HG03571 (cell line): ENCODE results near the gene MOK.

Experiments used
- ATAC-seq: cut with Tn5 transposase; IDR thresholded peaks from one replicate; pipeline ENCODE4 v1.9.1; 2021; ENCODE audit not compliant: unreplicated experiment

The MOK gene

DNA sequence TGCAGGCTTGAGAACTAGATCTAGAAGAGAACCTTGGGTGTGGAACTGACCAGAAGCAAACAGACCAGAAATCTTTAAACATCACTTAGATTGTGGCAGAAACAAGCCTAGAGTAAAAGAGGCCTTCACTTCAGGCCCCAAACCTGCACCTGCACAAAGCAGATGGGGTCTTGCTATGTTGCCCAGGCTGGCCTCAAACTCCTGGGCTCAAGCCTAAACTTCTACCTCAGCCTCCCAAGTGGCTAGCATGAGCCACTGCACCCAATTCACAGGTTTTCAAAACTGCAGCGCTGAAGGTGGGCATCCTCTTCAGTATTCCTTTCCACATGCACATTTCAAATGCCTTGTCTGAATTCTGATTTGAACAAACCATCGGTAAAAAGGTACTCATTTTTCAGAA, 19.9 kb downstream of the MOK start:
- no peak for ATAC-seq

DNA sequence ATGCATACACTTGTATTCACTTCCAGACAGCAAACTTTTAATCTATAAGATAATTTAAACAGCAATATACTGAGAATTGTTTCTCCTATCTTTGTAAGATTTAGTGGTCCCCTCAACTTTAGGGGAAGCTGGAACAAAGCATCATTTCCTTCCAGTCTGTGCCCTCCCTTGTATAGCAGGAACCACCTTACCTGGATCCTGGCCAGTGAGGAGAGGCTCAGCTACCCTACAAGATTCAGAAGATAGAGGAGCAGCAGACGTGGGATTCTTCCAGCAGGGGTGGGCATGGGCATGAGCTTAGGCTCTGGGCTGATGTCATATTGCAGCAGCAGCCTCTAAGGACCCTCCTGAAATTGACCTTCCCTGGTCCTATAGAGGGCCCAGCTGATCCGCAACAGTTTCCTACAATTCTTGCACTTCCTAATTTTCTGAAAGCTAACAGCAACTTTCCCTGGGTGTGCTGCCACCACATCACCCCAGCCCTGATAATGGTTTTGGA, 21.3 kb downstream of the MOK start:
- no peak for ATAC-seq

DNA sequence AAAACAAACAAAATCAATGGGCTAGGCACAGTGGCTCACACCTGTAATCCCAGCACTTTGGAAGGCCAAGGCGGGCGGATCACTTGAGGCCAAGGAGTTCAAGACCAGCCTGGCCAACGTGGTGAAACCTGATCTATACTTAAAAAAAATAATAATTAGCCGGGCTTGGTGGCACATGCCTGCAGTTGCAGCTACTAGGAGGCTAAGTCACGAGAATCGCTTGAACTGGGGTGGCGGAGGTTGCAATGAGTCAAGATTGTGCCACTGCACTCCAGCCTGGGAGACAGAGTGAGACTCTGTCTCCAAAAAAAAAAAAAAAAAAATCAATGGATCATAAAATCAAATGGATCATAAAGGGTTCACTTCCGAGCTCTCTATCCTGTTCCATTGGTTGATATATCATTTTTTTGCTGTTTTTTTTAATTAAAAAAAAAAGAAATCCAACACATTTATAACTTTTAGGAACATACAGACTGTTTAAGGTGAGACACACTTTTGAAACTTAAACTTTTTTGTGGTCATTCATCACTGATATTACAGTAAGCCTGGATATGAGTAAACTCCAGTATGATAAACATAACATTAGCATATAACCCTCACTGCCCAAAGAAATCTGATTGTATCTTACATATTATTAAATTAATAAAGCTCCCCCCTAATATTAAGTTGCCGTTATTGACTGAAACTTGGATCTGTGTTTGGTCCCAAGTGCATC, 22.1 kb downstream of the MOK start:
- no peak for ATAC-seq

DNA sequence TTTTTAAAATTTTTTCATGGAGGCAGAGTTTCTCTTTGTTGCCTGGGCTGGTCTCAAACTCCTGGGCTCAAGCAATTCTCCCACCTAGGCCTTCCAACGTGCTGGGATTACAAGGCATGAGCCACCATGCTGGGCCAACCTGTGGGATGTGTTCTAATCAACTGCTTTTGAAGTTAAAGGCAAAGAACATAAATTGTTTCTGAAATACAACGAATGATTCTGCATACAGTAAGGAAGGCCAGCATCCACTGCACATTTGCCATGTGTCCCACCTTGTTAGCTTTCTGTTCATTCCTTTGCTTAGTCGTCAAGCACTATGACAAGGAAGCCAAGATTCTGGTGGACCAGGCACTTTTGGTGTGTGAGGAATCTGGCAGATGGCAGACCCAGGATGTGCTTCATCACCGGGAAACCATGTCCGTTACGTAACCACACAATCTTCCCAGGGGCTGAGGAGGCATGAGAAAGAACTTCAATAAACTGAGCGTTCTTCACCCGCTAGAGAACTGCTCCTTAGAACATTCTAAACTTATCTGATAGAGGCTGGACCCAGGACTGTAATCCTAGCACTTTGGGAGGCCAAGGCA, 24.5 kb downstream of the MOK start:
- ATAC-seq = no peak

DNA sequence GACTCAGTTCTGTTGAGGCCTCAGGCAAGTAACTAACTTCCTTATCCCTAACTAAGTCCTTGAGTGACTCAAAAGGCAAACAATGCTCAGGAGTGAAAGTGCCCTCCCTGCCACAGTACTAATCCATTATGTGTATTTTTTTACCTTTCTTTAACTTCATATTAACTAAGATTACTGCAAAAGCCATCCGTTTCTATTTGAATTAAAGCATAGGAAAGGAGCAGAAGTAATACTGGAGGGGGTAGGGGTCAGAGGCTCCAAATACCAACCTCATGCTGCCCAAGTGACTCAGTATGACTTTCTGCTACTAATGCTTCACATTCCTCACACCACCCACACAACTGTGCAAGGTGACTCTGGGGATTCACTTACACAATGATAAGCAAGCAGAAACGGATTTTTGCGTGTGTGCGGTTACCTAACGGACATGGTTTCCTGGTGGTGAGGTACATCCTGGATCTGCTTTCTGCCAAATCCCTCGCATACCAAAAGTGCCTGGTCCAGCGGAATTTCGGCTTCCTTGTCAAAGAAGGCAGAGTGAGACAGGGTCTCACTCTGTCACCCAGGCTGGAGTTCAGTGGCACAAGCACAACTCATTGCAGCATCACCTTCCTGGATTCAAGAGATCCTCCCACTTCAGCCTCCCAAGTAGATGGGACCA, 25.1 kb downstream of the MOK start:
- no peak for ATAC-seq

DNA sequence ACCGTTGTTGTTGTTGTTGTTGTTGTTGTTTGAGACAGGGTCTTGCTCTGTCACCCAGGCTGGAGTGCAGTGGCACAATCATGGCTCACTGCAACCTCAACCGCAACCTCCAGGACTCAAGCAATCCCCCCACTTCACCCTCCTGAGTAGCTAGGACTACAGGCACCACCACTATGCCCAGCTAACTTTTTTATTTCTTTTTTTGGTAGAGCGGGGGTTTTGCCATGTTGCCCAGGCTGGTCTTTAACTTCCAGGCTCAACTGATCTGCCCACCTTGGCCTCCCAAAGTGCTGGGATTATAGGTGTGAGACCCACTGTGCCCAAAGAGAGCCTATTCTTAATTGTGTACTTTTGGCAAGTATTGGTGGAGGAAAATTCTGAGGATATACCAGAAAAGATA, 25.7 kb downstream of the MOK start:
- no peak for ATAC-seq

DNA sequence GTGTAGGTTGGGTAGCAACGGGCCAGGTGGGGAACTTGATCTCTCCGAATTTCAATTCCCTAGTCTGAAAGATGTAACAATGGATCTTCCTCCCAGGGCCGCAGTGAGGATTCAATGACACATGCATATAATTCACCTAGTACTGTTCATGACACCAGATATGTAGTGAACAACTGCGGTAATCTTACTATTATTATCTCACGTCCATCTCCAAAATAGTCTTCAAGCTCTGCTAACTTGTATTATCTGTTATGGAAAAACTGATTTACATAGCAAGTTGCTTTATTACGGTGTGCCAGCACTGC, 26.4 kb downstream of the MOK start:
- no peak for ATAC-seq

DNA sequence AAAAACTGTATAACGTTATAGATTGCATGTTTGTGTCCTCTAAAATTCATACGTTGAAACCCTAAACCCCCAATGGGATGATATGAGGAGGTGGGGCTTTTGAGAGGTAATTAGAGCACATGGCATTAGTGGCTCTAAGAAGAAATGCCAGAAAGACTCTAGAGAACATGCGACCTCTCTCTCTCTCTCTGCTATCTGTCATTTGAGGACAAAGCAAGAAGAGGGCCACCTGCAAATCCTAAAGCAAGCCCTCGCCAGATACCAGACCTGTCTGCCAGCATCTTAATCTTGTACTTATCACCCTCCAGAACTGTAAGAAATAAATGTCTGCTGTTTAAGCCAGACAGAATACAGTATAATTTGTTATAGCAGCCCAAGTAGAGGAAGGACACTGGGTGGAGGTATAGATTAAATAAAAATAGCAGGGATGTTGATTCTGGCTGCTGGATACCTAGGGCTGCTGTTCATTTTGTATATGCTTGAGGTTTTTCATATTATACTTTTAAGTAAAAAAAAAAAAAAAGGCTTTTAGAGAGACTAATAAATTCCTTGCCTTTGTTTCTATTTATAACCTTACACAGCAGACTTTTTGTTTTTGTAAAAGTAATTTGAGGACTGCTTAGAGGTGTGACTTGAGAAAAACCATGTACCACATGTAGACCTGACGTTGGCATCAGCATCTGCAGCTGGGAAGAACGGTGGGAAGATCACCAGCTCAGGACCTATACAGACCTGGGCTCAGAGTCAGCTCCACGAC, 26.9 kb downstream of the MOK start:
- no peak for ATAC-seq

DNA sequence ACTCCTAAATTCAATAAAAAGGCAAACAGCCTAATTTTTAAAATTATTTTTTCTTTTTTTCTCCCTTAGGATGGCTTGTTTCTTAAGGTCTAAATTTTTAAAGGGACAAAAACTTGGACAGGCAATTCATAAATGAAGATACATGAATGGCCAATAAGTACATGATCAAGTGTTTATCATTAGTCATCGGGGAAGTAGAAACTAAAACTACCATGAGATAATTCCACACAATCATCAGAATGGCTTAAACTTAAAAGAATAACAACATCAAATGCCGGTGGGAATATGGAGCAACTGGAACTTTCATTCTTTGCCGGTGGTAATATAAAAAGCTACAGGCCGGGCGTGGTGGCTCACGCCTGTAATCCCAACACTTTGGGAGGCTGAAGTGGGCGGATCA, 29.1 kb downstream of the MOK start:
- no peak for ATAC-seq

DNA sequence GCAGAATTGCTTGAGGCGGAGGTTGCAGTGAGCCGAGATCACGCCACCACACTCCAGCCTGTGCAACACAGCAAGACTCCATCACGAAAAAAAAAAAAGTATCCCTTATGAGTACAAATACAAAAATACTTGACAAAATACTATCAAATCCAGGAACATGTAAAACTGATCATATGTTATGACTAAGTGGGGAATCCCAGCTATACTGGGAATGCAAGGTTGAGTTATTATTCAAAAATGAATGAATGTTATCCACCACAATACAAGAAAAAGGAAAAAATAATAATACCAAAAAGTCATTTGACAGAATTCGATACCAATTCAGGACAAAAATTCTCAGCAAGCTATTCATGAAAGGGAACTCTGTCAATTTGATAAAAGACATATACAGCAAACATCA, 32.6 kb downstream of the MOK start:
- no peak for ATAC-seq

DNA sequence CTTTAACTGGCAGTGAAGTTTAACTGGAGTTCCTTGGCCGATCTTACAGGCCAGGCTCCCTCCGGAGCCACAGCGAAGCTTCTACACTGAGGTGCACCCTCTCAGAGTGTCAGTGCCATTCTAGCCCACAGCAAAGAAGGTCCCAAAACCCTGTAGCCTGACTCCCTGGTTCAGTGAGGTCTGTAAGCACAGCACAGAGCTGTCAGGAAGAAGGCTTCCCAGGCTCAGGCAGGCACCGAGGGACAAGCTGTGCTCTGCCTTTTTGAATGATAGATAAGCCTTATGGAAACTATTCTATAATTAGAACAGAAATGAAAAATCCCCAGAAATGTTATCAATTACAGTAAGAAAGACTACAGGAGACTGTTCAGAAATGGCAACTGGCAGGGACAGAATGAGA, 40.2 kb downstream of the MOK start:
- no peak for ATAC-seq

DNA sequence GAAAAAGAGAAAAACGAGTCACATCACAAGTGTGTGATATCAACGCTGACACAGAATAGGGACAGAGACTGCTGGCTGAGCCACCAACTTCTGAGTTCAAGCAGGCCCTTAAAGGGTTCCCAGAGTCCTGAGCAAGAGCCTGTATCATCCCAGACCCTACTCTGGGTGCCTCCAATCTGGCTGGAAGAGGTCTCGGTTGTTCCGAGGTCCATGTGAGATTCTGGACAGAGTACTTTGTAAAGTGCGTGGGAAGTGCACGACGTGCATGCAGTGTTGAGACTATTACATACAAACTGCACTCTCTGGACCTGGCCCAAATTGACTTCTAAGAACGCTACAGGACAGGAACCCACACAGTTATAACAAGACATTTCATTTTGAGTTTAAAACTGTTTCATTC, 40.6 kb downstream of the MOK start:
- ATAC-seq = no peak

DNA sequence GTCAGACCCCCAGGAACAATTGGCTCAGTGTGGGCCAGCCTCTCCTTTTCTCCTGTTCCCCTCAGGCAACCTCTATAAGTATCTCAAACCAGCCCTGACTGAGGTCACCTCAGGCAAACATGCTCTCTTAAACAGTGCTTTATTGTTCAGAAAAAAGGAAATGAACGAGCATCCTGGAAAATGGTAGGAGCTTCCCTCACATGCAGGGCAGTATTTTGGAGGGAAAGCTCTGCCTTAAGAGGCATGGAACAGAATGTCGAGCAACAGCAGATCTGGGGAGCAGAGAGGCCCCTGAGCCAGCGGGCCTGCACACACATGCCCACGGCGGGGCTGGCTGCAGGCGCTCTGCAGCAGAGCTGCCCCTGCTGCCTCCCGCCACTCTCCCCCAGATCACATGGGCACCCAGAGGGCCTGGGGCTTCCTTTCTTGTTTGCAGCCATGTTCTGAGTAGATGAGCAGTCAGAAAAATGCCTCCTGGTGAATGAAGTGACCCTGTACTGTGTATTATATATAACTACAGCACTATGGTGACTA, 42.0 kb downstream of the MOK start:
- ATAC-seq = no peak

DNA sequence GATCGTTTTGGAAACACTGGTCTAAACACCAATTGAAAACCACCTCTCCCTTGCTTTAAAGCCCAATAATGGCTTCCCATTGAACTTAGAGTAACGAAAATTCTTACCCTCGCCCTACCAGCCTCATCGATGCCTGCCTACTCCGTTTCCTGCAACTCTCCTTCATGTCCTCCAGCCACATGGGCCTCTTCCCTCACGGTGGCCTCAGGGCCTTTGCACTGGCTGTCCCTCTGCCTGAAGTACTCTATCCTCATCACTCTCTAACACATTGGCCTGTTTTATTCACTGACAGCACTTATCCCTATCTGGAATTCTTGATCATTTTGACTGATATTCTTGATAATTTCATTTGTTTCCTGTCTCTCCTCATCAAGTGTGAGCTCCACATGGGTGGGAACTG, 46.8 kb downstream of the MOK start:
- ATAC-seq = no peak

DNA sequence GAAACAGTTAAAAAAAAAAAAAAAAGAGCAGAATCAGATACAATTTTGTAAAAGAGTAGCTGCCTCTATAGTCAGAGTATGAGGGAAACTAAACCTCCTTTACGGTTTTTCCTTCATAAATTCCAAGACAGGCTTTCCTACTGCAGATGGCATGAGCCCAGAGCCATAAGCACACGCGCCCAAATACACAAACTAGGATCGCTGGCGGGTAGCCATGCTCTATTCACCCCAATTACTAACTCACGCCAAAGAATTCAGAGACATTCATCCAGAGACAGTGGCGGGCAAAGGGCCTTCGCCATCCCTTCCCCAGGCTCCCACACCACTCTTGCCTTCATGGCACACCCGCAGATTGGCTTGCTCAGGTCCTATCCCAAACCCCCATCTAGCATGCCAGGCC, 48.2 kb downstream of the MOK start:
- no peak for ATAC-seq

DNA sequence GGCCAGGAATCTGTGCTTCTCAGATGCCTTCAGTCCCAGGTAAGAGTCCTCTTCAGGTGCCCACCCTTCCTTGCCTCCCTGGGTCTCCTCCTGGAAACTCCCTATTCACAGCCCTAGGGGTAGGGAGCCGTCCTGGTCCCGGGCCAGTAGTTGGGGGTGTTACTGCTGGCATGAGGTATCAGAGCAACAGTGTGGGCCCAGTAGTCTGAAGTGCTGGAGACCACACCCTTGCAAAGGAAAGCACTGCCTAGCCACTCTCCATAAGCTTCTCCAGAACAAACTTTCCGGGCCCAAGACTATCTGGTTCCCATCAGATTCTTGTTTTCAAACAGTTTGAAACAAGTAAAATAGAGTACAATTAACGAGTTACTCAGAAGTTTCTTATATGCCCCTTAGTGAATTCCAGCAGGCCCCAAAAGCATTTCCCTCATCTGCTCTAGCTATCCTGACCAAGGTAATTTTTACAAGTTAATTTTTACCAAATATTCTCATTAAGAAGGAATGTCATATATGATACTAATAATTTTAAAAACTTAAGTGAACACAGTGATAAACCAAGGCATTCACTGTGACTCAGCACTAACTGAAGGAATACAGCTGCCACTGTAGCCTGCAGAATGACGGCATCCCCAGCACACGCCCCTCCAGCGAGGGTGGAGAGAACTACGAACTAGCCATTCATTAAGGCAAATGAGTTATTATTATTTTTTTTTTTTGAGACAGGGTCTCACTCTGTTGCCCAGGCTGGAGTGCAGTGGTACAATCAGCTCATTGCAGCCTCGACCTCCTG, 49.4 kb downstream of the MOK start:
- ATAC-seq = no peak

DNA sequence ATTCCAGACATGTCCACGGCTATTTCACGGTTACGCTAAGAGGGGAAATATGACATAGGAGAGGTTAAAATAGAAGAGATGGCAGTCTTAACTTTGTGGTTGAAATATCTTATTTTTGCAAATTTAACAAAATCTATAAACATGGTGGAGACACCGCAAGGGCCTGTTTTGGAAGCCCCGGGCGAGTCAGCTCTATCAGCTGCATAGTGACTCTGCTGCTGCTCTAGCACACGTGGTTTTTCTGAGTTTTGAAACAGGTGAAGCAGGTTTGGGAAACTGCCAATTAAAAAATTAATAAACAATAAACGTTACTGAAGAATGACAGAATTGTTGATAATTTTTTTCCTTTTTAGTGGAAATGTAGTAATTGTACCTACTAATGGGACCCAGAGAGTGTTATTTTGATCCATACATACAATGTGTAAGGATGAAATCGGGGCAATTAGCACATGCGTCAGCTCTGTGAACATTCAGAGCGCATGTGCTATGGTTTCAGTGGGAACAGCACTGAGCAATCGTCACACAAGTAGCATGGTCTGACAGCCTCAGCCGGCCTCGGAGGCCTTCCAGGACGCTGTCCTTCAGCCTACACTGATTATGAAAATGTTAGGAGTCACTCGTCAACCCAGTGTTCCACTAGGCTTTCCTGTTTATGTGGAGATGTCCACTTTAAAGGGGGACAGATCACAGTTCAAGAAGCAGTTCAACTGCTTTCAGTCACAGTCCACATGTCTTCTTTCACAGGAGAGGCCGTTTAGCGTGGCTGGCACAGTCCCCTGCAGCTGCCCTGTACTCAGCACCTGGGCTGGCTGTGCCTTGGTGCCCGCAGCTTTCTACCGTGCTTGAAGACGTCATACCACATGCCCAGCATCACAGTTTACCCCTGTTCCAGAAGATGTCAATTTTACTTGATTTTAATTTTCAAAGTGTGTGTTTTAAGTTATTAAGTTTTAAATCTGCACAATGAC, 51.8 kb downstream of the MOK start:
- no peak for ATAC-seq

DNA sequence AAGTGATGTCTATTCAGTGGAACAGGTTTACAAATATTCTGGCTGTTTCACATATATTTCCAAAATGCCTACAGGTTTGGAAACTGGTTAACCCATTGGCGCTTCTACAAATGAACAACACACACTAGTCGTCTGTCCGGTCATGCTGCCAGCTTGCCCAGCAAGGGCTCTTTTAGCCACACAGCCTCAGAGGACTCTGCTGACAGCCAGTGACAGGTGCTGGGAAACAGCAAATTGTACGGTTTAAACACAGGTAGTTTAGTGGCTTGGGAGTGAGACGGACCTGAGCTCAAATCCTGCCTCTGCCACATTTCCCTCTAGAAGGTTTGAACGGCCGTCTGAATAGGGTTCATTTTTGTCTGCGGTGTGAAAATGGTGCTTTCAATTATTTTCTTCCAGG, 53.8 kb downstream of the MOK start:
- ATAC-seq = no peak

DNA sequence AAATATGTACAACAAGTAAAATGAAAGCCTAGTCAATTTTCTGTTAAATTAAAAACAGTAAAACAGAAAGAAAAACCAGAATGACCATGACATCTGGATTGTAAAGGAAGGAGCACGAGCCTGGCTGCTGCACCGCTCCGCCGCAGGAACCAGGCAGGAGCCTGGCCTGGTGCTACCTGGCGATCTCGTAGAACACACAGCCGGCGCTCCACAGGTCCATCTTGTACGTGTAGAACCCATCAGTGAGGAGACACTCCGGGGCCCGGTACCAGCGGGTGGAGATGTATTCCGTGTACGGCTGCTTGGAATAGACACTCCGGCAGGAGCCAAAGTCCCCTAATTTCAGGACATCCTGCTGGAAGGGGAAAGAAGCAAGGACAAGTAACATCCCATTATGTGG, 54.3 kb downstream of the MOK start:
- ATAC-seq = no peak

DNA sequence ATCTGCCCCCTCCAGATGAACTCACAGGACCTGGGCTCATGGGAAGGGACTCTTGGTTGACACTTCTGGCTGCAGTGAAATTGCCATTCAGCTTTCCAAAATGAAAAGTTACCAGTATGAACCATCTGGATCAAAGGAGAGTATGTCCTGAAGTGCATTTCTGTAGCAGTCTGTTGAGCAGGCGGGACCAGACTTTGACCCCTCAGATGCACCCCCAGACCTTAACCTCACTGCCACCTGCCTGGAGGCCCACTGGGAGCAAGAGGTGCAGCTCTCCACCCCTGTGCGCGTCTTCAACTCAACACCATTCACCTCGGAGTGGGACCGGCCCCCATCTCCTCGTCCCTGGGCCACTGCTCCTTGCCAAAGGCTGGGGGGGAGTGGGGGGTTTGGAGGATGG, 55.0 kb downstream of the MOK start:
- ATAC-seq = no peak
